GM21529 (cell line): ENCODE data around the gene EPG5.
"Not testable (repeated sequence)": the region's sequence is repeated elsewhere in the genome, so short reads cannot be mapped to it uniquely, and the experiment has no call there.

Experiments used
- ATAC-seq: cut with Tn5 transposase; IDR thresholded peaks from one replicate; pipeline ENCODE4 v1.9.1; 2021; ENCODE audit not compliant: unreplicated experiment

EPG5 gene

DNA sequence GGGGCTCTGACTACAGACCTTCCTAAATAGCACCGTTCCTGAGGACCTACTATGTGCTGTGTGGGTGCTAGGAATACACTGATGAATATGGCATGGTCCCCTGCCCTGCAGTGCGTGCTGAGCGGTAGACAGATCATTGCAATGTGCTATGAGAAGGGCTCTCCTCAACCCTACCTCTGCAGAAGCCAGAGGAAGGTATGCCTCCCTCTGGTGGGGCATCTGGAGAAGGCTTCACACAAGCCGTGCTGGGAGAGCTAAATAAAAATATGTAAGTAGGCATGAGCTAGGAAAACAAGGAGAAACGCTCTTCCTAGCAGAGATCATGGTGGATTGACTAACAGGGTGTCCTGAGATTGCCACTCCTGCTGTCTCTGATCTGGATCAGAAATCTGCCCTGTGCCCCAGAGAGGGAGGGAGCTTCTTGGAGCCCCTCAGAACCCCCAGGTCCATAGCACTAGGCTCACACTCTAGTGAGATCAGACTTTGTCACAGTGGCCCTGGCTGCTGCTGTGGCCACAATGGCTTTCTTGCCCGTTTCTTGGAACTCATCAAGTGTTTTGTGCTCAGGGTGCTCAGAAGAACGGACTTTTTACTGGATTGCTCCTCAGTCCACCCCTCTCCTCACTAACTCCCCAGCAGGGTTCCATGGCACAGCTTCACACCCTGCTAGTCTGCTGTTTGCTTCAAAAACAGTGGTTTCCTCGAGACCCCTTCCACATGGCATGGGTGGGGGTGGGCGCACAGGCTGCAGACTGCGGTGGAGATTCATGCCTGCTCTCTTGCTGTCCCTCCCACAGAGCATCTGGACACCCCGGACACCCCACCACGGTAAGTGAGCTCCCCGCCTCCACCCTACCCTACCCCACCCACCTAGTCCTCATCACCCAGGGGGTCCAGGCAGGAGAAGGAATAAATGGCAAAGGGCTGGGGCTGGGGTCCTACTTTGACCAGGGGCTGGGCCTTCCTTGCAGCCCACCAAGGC is 127.4 kb downstream of the EPG5 start:
- ATAC-seq, result no peak

GRCh38 chr18:45838302-45839070 is 128.6 kb downstream of the EPG5 start:
- ATAC-seq, result no peak

DNA sequence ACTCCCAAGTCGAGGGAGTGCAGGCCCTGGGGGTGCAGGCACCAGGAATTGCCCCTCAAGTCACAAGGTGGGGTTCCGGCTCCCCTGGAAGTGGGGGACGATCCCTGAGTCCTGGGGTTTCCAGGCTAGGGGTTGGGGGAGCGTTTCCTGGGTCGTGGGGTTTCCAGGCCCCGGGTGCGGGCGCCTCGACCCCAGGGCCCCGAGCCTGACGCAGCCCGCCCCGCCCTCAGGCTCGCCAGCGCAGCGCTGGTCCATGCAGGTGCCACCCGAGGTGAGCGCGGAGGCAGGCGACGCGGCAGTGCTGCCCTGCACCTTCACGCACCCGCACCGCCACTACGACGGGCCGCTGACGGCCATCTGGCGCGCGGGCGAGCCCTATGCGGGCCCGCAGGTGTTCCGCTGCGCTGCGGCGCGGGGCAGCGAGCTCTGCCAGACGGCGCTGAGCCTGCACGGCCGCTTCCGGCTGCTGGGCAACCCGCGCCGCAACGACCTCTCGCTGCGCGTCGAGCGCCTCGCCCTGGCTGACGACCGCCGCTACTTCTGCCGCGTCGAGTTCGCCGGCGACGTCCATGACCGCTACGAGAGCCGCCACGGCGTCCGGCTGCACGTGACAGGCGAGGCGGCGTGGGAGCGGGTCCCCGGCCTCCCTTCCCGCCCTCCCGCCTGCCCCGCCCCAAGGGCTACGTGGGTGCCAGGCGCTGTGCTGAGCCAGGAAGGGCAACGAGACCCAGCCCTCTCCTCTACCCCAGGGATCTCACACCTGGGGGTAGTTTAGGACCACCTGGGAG is 129.7 kb downstream of the EPG5 start:
- no peak for ATAC-seq

DNA sequence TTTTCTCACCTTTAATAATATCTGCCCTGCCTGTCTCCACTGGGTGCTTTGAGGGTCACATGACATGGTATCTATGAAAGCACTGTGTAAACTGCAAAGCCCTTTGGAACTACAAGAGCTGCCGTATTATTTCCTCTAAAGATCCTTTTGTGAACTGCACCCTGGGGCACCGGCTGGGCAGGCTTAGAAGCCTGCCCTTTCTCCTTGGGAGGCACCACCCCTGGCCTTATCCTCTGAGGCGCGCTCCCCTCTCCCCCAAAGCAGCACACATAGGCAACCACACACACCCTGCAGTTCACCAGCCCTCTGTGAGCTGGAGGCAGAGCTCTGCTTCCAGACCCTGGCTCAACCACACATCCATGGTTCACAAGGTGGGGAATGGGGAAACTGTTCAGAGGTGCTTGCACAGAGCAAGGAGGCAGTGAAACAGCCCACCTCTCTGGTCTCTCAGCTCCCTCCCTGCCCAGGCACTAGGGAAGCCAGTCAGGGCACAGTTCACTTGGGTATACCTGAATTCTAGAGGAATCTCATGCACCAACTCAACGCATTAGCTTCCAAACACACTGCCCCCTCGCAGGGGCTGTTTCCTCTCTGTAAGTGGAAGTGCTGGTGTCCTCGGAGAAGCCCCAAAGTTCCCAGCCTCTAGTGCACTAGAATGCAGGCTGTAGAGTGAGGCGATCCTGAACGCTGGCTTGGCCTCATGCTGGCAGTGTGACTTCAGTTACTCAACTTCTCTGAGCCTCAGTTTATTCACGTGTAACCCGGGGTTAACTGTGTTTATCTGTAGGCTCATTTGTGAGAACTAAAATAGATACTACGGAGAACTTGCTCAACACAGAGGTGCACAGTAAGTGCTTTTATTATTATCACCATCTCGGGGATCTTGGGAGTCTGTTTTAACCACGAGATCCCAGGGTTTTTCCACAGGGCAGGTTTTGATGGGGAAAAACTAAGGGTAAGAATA is 130.6 kb downstream of the EPG5 start:
- no peak for ATAC-seq

DNA sequence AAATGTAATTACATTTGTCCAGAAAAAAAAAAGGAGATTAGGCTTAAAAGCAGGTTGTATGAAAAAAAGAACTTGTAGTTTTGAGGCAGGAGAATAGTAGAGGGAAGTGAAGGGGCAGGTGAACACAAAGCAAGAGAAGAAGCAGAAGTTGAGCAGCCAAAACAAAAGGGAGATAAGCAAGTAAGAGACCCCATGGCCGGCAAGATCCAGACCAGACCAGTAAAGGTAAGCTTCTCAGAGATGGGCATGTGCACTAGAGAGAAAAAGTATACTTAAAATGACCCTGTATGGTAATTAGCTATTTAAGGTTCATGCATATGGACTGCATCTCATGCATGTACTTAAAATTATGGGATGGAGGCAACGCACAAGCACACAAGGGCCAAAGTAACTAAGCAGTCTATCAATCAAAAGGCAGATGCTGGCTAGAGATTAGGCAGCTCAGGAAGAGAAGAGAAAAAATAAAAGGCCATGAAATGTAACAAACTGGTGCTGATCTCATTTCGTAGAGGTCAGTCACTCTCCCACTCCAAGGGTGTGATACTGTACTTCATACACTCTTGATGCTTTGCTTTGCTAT is 132.0 kb downstream of the EPG5 start:
- ATAC-seq, result no peak

- no peak for ATAC-seq
Measured at GRCh38 chr18:45834306-45834705, 132.8 kb downstream of the EPG5 start.

DNA sequence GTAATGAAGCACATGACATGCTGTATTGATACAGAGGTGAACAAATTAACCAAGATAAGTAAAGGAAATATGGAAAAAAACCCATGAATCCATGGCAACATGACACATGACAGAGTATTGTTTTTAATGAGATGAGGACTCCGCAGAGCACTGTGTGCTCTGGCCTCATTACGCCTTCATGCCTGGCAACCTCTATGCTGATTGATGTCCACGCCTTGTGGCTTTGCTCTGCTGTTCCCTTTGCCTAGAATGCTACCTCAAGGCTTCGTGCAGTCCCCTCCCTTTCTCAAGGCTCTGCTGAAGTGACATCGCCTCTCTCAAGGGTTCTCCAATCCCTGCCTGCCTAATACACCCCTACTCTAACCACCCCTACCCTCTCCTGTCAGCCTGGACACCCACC is 133.3 kb downstream of the EPG5 start:
- no peak for ATAC-seq

DNA sequence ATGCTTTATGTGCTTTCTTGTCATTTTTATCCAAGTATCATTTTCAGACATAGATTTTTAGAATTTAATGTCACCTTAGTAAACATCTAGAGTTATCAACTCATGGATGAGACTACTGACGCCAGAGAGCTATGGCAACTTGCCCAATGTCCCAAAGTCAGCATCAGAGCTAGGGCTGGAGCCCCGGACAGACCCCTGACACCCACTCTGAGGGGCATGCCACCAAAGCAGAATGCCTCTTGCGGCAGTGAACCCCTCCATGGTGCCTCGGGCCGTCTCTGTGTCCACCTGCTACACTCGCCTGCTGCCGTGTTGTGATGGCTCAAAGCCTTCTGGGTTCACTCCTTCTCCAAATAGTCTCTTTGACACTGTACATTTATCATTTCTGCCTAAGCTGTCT is 136.2 kb downstream of the EPG5 start:
- ATAC-seq, result no peak

GRCh38 chr18:45829855-45830254 is 137.3 kb downstream of the EPG5 start:
- ATAC-seq, result no peak

DNA sequence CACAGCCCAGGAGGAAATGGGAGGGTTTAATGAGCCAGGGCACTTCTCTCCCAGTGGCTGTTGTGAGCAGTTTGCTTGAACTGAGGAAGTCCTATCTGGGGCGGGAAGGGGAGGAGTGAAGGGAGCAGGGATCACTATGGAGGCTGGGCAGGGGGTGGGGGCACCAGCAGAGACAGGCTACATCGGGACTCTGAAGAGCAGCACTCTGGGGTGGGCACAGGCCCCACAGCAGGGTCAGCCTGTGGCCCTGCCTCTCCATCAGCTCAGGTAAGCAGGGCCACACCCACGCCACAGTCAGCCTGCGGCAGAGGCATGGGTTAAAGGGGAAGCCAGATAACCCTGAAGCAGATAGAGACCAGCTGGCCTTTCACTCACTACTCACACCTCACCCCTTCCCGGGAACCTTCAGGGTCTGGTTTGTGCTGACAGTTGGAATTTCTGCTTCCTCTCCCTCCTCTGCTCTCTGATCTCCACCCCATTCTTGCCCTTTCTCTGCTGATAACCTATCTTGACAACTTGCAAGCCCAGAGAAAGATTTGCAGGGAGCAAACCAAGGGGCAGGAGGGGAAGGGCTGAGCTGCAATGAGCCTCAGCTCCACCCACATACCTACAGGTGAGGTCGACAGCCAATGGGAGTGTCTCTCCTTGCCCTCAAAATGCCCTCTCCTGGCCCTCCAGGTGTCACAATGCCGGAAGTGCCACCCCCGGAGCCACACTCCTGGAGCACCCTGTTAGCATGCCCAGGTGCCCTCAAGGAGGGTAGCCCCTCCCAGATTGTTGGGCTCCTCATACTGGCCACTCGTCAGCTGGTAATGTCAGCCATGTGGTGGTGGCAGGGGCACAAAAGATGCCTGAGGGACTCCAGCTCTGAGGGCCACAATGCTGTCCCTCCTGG is 138.0 kb downstream of the EPG5 start:
- no peak for ATAC-seq

DNA sequence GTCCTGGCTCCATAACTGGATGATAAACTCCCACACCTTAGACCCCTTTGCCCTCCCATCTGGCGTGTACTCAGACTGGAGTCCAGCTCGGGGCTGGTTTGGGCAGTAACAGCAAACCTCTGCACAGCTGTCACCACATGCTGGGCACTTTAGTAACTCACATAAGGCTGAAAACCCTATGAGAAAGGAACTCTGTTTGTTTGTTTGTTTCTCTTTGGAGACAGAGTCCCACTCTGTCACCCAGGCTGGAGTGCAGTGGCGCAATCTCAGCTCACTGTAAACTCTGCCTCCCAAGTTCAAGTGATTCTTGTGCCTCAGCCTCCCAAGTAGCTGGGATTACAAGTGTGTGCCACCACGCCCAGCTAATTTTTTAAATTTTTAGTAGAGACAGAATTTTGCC is 140.4 kb downstream of the EPG5 start:
- not testable (repeated sequence) for ATAC-seq

DNA sequence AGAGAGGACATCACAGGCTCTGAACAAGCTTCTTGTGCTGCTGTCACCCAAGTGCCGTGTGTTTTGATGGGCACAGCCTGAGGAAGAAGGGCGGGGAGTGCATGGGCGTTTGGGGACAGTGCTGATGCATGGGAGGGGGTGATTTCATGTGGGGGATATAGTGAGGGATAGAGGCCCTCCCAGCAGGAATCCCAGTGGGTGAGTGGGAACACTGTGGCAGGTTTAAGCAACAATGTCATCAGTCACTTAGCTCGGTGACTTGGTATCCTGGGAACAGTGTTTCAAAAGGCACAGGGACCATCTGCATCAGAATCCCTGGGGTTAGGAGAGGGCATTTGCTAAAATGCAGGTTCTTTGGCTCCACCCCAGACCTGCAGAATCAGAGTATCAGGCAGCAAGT is 141.0 kb downstream of the EPG5 start:
- no peak for ATAC-seq

GRCh38 chr18:45825258-45826044 is 141.7 kb downstream of the EPG5 start, which contains the start of gene SIGLEC15:
SIGLEC15 (plus strand) TSS chr18:45825675; CDS start chr18:45825729, 54 bp downstream.
- ATAC-seq, result no peak

DNA sequence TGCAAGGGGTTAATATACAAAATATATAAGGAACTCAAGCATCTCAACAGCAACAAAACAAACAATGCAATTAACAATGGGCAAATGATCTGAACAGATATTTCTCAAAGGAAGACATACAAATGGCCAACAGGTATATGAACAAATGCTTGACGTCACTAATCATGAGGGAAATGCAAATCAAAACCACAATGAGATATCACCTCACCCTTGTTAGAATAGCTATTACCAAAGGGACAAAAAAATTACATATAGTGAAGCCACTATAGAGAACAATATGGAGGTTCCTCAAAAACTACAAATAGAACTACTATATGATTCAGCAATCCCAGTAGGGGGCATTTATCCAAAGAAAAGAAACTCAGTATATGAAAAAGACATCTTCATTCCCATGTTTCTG is 145.4 kb downstream of the EPG5 start:
- no peak for ATAC-seq

GRCh38 chr18:45821026-45821425 is 146.1 kb downstream of the EPG5 start:
- no peak for ATAC-seq

DNA sequence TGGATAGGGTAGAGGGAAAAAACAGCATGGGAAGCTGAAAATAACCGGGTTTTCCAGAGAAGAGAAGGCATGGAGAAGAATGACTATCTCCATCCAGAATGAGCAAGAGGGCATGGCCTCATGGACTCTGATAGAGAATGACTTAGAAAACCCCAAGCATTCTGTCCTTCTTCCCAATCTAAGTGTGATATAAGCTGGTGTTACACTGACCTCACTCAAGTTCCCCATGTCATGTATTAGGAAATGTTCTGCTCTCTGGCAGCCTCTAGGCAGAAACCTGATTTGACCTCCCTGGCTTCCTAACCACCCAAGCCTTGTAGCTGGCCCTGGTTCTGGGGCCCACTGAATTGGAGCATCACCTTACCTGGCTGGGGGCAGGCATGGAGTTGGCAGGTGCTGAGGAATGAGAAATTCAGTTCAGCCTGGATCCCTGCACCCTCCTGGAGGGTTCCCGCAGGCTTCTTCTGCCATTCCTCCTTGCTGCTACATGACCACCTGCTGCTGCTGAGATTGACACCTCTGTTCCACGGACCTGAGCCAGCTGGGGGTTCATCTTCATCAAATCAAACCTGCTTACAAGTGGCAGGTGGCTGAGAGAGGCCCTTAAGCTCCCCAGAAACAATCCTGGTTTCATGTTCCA is 146.9 kb downstream of the EPG5 start:
- ATAC-seq, result no peak

DNA sequence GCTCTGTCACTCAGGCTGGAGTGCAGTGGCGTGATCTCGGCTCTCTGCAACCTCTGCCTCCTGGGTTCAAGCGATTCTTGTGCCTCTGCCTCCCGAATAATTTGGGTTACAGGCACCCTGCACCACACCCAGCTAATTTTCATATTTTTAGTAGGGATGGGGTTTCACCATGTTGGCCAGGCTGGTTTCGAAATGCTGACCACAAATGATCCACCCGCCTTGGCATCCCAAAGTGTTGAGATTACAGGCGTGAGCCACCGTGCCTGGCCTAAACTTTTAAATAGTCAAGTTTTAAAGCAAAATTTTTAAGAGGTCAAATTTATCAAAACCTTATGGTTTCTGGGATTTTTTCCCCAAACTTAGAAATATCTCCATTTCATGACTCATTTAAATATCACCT is 148.4 kb downstream of the EPG5 start:
- ATAC-seq, result not testable (repeated sequence)
